Fibroblast of lung (primary cell): ENCODE results near the gene ACP2. TPM values are rescaled to one million over a fixed set of nuclear protein-coding genes. Genes with fewer than 3 reads are reported as not detected.

Experiments used
- DNase-seq, 2 donors: peaks; one replicate each; pipeline versions ENCODE4 v3.0.0 to v3.0.0-alpha.2; 2010; ENCODE audit warnings: low read depth in 2 of 2
- H2AFZ ChIP-seq: 2 replicates; pipeline ENCODE4 v1.5.1; 2012; ENCODE audit warnings: low read length, control low read depth, inconsistent platforms
- H3K27ac ChIP-seq: 2 replicates; pipeline ENCODE4 v1.5.1; 2011; ENCODE audit warnings: low read length, control low read depth; ENCODE audit not compliant: insufficient read depth
- H3K27me3 ChIP-seq: 2 replicates; pipeline ENCODE4 v1.5.1; 2011; ENCODE audit warnings: mild to moderate bottlenecking, low read length; ENCODE audit not compliant: control insufficient read depth, insufficient read depth
- H3K36me3 ChIP-seq: 2 replicates; pipeline ENCODE4 v1.5.1; 2011; ENCODE audit warnings: low read length; ENCODE audit not compliant: control insufficient read depth, insufficient read depth
- H3K4me1 ChIP-seq: 2 replicates; pipeline ENCODE4 v1.5.1; 2011; ENCODE audit warnings: low read length; ENCODE audit not compliant: control insufficient read depth, insufficient read depth; ENCODE audit errors: extremely low read depth
- H3K4me2 ChIP-seq: 2 replicates; pipeline ENCODE4 v1.5.1; 2011; ENCODE audit warnings: low read length, control low read depth; ENCODE audit not compliant: insufficient read depth; ENCODE audit errors: extremely low read depth
- H3K4me3 ChIP-seq, 4 experiments: fragments of 200-600 bp in 1 of 4; sonication (generic) in 1 of 4; replicated peaks in 1 of 4; 2 replicates each; pipeline ENCODE4 v1.5.1; 2011 to 2016; ENCODE audit warnings: low read length in 4 of 4, low read depth in 3 of 4, mild to moderate bottlenecking in 3 of 4, control low read depth in 2 of 4, inconsistent platforms in 1 of 4, mixed read lengths in 1 of 4; ENCODE audit not compliant: insufficient read depth in 1 of 4; ENCODE audit errors: control extremely low read depth in 1 of 4
- H3K79me2 ChIP-seq: 2 replicates; pipeline ENCODE4 v1.5.1; 2012; ENCODE audit warnings: mild to moderate bottlenecking, low read length, inconsistent platforms; ENCODE audit not compliant: control insufficient read depth, insufficient read depth
- H3K9ac ChIP-seq: 2 replicates; pipeline ENCODE4 v1.5.1; 2011; ENCODE audit warnings: mild to moderate bottlenecking, low read length, control low read depth; ENCODE audit not compliant: insufficient read depth
- H3K9me3 ChIP-seq: 2 replicates; pipeline ENCODE4 v1.5.1; 2012; ENCODE audit warnings: low read depth, low read length; ENCODE audit not compliant: control insufficient read depth, insufficient read depth
- H4K20me1 ChIP-seq: 2 replicates; pipeline ENCODE4 v1.5.1; 2011; ENCODE audit warnings: low read length; ENCODE audit not compliant: control insufficient read depth, insufficient read depth; ENCODE audit errors: extremely low read depth
- CTCF ChIP-seq, 2 donors: IDR thresholded peaks in 1 of 2; conservative IDR thresholded peaks in 1 of 2; 1 replicate in 1 of 2; 2 replicates in 1 of 2; pipeline ENCODE4 v1.5.1; 2011 to 2012; ENCODE audit warnings: low read length in 2 of 2, control low read depth in 1 of 2, inconsistent platforms in 1 of 2, low read depth in 1 of 2, mild to moderate bottlenecking in 1 of 2
- EZH2 ChIP-seq: IDR thresholded peaks from 2 replicates; pipeline ENCODE4 v1.5.1; 2012; ENCODE audit warnings: low read length, control low read depth, mild to moderate bottlenecking; ENCODE audit errors: missing control alignments
- polyA plus RNA-seq, 2 donors: library from polyadenylated mRNA; depleted of rRNA in 1 of 2; stranded (reverse) in 1 of 2; unstranded in 1 of 2; fragments of >200 nt; gene quantifications; 2 replicates each; pipeline ENCODE4 v1.2.1, GENCODE V29; 2011 to 2012; ENCODE audit warnings: missing spikeins in 1 of 2
- total RNA-seq: library from RNA; depleted of rRNA; stranded (reverse); fragments of >200 nt; gene quantifications from 2 replicates; pipeline ENCODE4 v1.2.1, GENCODE V29; 2014

Gene ACP2
- total and polyA plus RNA-seq, 2 donors (not counting 1 experiment from before 2014, with no cell fraction given), result 18.9 to 23.9 TPM

- no peak overlapping the region for H3K4me2 ChIP-seq
- H2AFZ ChIP-seq, result no peak overlapping the region
- H4K20me1 ChIP-seq, result no peaks in the 10 kb centered on the region
- no peak for DNase-seq
- H3K36me3 ChIP-seq, result peaks cover 4% of the 10 kb centered on the region
- no peaks in the 10 kb centered on the region for H3K9me3 ChIP-seq
- H3K79me2 ChIP-seq, result no peaks in the 10 kb centered on the region
- H3K27me3 ChIP-seq, result no peaks in the 10 kb centered on the region
- TF ChIP-seq CTCF (conservative IDR thresholded peaks at IDR 0.05 in 1 of 2, IDR thresholded peaks at IDR 0.05 in 1 of 2; ENCODE audit: low read depth in 1 of 2, low read length in 2 of 2), result no peak
- no peak for TF ChIP-seq EZH2
- H3K4me3 ChIP-seq, result no peak overlapping the region
- no peaks in the 10 kb centered on the region for H3K4me1 ChIP-seq
- no peak overlapping the region for H3K27ac ChIP-seq
- H3K9ac ChIP-seq, result no peak overlapping the region
Observed at GRCh38 chr11:47295385-47295784, 46.8 kb upstream of the ACP2 start.

- H3K9ac ChIP-seq, result no peak overlapping the region
- no peak overlapping the region for H2AFZ ChIP-seq
- H3K9me3 ChIP-seq, result no peaks in the 10 kb centered on the region
- no peak for DNase-seq
- H4K20me1 ChIP-seq, result no peaks in the 10 kb centered on the region
- no peaks in the 10 kb centered on the region for H3K27me3 ChIP-seq
- no peaks in the 10 kb centered on the region for H3K79me2 ChIP-seq
- no peak overlapping the region for H3K27ac ChIP-seq
- H3K4me3 ChIP-seq, result no peak overlapping the region
- no peak overlapping the region for H3K4me2 ChIP-seq
- peaks cover 23% of the 10 kb centered on the region for H3K36me3 ChIP-seq
- TF ChIP-seq CTCF (conservative IDR thresholded peaks at IDR 0.05 in 1 of 2, IDR thresholded peaks at IDR 0.05 in 1 of 2; ENCODE audit: low read depth in 1 of 2, low read length in 2 of 2) (no peak), EZH2 (no peak)
- H3K4me1 ChIP-seq, result no peaks in the 10 kb centered on the region
Observed at GRCh38 chr11:47289856-47290255, 41.2 kb upstream of the ACP2 start.

- H2AFZ ChIP-seq, result no peak overlapping the region
Observed at GRCh38 chr11:47288066-47288465, 39.5 kb upstream of the ACP2 start.

More at GRCh38 chr11:47288066-47288465, 39.5 kb upstream of the ACP2 start:
- TF ChIP-seq CTCF (conservative IDR thresholded peaks at IDR 0.05 in 1 of 2, IDR thresholded peaks at IDR 0.05 in 1 of 2; ENCODE audit: low read depth in 1 of 2, low read length in 2 of 2) (no peak), EZH2 (no peak)
- H3K36me3 ChIP-seq, result peaks cover 31% of the 10 kb centered on the region
- no peak overlapping the region for H3K4me2 ChIP-seq
- no peak overlapping the region for H3K9ac ChIP-seq
- no peak overlapping the region for H3K4me3 ChIP-seq
- H4K20me1 ChIP-seq, result no peaks in the 10 kb centered on the region
- H3K4me1 ChIP-seq, result no peaks in the 10 kb centered on the region
- H3K27ac ChIP-seq, result no peak overlapping the region
- no peak for DNase-seq
- H3K9me3 ChIP-seq, result no peaks in the 10 kb centered on the region
- no peaks in the 10 kb centered on the region for H3K27me3 ChIP-seq
- H3K79me2 ChIP-seq, result no peaks in the 10 kb centered on the region
